ENCODE measurements around the gene EPB41L5.
"Not testable (repeated sequence)": the region's sequence is repeated elsewhere in the genome, so short reads cannot be mapped to it uniquely, and the experiment has no call there.

EPB41L5 gene

GRCh38 chr2:120133572-120134244, 120.8 kb downstream of the EPB41L5 start:
- peak; percentile 26 for DNase-seq (ENCODE audit: low read depth)

DNA sequence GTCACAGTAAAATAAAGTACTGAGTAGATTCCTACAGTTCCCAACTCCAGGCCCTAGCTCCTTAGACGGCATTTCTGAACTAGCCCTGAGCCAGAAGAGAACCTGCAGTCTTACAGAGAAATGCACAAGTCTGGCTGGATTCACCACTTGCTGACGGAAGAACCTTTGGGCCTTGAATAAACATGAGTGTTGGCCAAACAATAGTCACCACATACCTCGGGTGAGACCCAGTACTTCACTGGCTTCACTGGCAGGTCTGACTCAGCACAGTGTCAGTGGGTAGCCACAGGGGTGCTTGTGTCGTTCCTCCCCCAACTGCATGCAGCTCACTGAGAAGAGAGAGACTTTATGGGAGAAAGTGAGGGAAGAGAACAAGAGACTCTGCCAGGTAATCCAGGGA, 121.4 kb downstream of the EPB41L5 start:
- TF ChIP-seq, protein P1, sequence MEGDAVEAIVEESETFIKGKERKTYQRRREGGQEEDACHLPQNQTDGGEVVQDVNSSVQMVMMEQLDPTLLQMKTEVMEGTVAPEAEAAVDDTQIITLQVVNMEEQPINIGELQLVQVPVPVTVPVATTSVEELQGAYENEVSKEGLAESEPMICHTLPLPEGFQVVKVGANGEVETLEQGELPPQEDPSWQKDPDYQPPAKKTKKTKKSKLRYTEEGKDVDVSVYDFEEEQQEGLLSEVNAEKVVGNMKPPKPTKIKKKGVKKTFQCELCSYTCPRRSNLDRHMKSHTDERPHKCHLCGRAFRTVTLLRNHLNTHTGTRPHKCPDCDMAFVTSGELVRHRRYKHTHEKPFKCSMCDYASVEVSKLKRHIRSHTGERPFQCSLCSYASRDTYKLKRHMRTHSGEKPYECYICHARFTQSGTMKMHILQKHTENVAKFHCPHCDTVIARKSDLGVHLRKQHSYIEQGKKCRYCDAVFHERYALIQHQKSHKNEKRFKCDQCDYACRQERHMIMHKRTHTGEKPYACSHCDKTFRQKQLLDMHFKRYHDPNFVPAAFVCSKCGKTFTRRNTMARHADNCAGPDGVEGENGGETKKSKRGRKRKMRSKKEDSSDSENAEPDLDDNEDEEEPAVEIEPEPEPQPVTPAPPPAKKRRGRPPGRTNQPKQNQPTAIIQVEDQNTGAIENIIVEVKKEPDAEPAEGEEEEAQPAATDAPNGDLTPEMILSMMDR (conservative IDR thresholded peaks at IDR 0.05; ENCODE audit: control insufficient read depth, insufficient read depth, low read depth, low read length) = no peak
- no peak overlapping the region for H3K4me3 ChIP-seq (ENCODE audit: control insufficient read depth, low read depth, low read length)
- DNase-seq (ENCODE audit: low read depth) = peak; percentile 97

More at GRCh38 chr2:120133572-120134244, 120.8 kb downstream of the EPB41L5 start:
- no peak overlapping the region for H3K4me3 ChIP-seq (ENCODE audit: control insufficient read depth, low read depth, low read length)
- TF ChIP-seq, protein P1 (conservative IDR thresholded peaks at IDR 0.05; ENCODE audit: control insufficient read depth, insufficient read depth, low read depth, low read length) = no peak

GRCh38 chr2:120135013-120135412, 122.1 kb downstream of the EPB41L5 start:
- DNase-seq (ENCODE audit: low read depth); H3K4me3 ChIP-seq (ENCODE audit: control insufficient read depth, low read depth, low read length): not testable (repeated sequence)

GRCh38 chr2:120140866-120141265, 128.0 kb downstream of the EPB41L5 start:
- TF ChIP-seq, protein P1 (conservative IDR thresholded peaks at IDR 0.05; ENCODE audit: control insufficient read depth, insufficient read depth, low read depth, low read length) = no peak
- DNase-seq (ENCODE audit: low read depth) = no peak
- H3K4me3 ChIP-seq (ENCODE audit: control insufficient read depth, low read depth, low read length) = no peak overlapping the region

DNA sequence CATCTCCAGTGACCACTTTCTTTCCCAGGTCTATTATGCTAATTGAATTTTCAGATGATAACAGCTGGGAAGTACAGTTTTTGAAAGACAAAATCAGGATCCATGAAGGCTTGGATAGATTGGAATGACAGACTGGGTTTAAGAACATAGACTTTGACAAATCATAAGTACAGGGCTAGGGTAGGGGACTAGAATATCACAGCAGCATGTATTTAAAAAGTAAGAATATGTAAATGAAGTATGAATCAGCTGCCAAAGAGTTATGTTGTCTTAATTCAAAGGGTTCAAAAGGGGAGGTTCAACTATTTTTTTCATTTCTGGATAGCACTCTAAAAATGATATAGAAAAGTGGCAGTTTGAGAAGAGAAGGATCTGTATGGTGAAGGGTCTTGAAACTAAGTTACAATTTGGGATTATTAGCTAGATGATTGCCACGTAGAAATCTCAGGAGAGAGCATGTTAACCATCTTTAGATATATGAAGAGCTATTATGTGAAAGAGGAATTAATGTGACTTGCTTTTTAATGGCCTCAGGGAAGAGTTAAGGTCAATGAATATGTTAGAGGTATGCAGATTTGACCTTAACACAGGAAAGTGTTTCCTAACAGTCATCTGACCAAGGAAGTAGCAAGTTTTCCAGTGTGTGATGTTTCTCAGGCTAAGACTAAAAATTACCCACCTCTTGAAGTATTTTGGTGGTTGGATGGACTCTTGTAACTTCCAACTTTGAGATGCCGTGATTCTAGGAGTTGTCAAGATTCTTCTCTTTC, 128.6 kb downstream of the EPB41L5 start:
- no peak for DNase-seq (ENCODE audit: low read depth)
- TF ChIP-seq, protein P1 (conservative IDR thresholded peaks at IDR 0.05; ENCODE audit: control insufficient read depth, insufficient read depth, low read depth, low read length) = no peak
- H3K4me3 ChIP-seq (ENCODE audit: control insufficient read depth, low read depth, low read length) = no peak overlapping the region

DNA sequence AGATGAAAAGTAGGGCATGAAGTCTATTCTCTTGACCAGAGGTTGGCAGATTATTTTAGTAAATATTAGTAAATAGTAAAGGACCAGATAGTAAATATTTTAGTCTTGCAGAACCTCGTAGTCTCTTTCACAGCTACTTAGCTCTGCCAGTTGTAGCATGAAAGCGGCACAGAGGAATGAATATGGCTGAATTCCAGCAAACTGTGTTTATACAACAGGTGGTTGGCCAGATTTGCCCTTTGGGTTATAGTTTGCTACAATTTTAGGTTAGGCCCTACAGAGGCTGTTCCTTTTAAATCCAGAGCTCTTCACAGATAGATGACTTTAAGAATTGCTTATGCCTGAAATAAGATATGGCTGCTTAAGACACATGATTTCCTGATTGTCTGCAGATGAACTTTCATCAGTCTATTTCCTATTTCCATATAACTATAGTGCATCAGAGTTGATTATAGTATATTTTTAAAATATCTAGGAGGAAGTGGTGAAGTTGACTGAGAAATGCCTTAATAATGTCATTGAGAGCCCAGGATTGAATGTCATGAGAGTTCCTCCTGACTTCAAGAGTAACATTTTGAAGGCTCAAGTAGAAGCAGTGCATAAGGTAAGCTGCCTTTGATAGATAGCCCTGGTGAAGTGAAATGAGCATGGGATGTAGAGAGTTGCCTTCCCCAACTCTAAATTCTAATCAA, 129.8 kb downstream of the EPB41L5 start:
- TF ChIP-seq, protein P1 (conservative IDR thresholded peaks at IDR 0.05; ENCODE audit: control insufficient read depth, insufficient read depth, low read depth, low read length) = no peak
- H3K4me3 ChIP-seq (ENCODE audit: control insufficient read depth, low read depth, low read length) = no peak overlapping the region
- no peak for DNase-seq (ENCODE audit: low read depth)

DNA sequence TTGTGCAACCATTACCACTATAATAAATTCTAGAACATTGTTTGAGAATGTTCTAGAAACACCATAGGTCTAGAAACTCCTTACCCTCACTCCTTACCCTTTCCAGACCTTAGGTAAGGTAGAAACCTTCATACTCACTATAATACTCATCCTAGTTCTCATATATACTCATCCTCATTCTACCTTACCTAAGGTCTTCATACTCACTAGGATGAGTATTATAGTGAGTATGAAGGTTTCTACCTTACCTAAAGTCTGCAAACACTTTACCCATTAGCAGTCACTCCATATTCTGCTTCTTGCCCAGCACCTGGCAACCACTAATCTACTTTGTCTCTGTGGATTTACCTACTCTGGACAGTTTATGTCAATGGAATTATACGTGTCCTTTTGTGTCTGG, 135.4 kb downstream of the EPB41L5 start:
- H3K4me3 ChIP-seq (ENCODE audit: control insufficient read depth, low read depth, low read length) = no peak overlapping the region
- DNase-seq (ENCODE audit: low read depth) = no peak
- TF ChIP-seq, protein P1 (conservative IDR thresholded peaks at IDR 0.05; ENCODE audit: control insufficient read depth, insufficient read depth, low read depth, low read length) = no peak

All from fibroblast of mammary gland (primary cell).